Activated effector memory CD4-positive, alpha-beta T cell treated with Interleukin-2 at 50 U/mL for 16 hours (primary cell): Measurements from ENCODE around the gene MGAT4D.
"Not testable (repeated sequence)": the region's sequence is repeated elsewhere in the genome, so short reads cannot be mapped to it uniquely, and the experiment has no call there.

Experiments used
- DNase-seq: peaks from one replicate; pipeline ENCODE4 v3.0.0-alpha.2; 2020

Gene MGAT4D

GRCh38 chr4:140427919-140428471 lies 70.1 kb downstream of the MGAT4D start:
- DNase-seq: no peak

- no peak for DNase-seq
Measured at GRCh38 chr4:140427106-140427918, 70.8 kb downstream of the MGAT4D start, which contains the start of gene CLGN. Gene CLGN, minus strand, starts transcription at chr4:140427648. Its CDS starts 14,570 bp downstream, at chr4:140413078.

- DNase-seq: no peak
Measured at GRCh38 chr4:140426610-140427105, 71.4 kb downstream of the MGAT4D start.

GRCh38 chr4:140423106-140423505 lies 75.0 kb downstream of the MGAT4D start:
- no peak for DNase-seq

GRCh38 chr4:140413130-140413969 lies 84.7 kb downstream of the MGAT4D start:
- DNase-seq: not testable (repeated sequence)

GRCh38 chr4:140408974-140409373 lies 89.1 kb downstream of the MGAT4D start:
- no peak for DNase-seq

GRCh38 chr4:140406292-140406691 lies 91.8 kb downstream of the MGAT4D start:
- no peak for DNase-seq

GRCh38 chr4:140400111-140400510 lies 98.0 kb downstream of the MGAT4D start:
- no peak for DNase-seq

GRCh38 chr4:140395668-140396067 lies 102.4 kb downstream of the MGAT4D start:
- DNase-seq: no peak
